NCI-H2081 treated with DMSO at 0.1 percent for 48 hours (cell line): ENCODE results near the gene P3R3URF.

ENCODE experiments used
- DNase-seq: peaks from one replicate; lab custom pipeline; 2025; lab: John Stamatoyannopoulos, UW

Gene P3R3URF

DNA sequence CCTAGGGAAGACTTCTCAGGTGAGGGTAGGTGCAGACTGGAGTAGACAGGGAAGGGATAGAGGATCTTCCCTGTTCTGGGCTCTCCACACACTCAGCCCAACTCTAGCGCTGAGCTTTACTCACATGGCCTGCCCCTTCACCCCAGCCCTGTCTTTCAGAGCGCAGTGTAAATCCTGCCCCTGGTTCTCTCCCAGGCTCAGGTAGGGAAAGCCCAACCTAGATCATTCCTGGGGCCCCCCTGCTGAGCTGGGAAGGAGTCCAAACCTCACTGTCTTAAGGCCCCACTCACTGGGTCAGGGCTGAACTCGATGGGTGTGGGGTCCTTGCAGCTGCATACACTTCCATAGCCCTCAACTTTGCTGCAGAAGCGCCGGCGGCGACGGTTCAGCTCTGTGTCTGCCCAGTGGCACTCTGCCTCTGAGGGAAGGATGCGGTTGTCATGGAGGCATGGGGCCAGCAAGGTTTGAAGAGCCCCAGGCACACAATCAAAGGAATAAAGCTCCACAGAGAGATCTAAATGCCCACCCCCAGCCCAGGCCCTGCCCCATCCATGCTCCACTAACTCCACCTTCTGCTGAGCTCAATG is 17.8 kb upstream of the P3R3URF start:
- DNase-seq: no peak

DNA sequence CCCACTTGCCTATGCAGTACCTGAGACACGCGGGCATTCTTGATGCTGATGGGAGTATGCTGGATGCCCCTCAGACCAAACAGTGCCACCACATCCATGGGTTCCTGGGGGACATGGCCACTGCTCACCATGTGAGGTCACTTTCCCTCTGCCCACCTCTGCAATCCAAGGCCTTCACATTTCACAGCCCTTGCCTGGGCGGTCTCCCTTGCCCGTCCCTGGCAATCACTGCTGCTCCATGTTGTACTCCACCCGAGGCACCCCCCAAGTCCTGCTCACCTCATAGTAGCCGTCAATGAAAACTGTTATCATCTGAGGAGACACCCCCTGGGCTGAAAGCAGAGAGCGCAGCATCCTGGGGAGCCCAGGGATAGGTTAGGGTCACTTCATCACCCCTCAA is 17.0 kb upstream of the P3R3URF start:
- DNase-seq: no peak

- DNase-seq: no peak
Measured at GRCh38 chr1:46192171-46192570, 15.9 kb upstream of the P3R3URF start.

- no peak for DNase-seq
Measured at GRCh38 chr1:46191033-46191701, 14.9 kb upstream of the P3R3URF start.

- DNase-seq: no peak
Measured at GRCh38 chr1:46190539-46190938, 14.3 kb upstream of the P3R3URF start.

- DNase-seq: no peak
Measured at GRCh38 chr1:46188295-46189030, 12.2 kb upstream of the P3R3URF start.

GRCh38 chr1:46187106-46187869 is 11.0 kb upstream of the P3R3URF start:
- no peak for DNase-seq

DNA sequence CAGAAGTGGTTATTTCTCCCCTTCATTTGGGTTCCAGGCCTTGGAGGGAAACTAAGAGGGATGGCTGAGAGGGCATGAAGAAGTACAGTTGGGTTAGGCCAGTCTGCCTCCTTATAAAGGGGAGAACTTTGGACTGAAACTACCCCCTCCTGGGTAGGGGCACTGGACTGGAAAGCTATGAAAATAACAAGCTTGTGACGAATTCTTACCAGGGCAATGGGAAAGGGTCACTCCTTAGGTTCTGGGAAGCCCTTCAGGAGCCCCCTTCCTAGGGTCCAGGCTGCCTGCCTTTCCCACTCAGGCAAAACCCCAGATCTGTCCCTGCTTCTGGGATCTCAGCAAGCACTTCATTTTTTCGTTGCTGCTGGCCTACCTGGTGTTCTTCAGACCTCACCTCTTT is 9.8 kb upstream of the P3R3URF start:
- no peak for DNase-seq

GRCh38 chr1:46184920-46185658 is 8.8 kb upstream of the P3R3URF start:
- DNase-seq: no peak

DNA sequence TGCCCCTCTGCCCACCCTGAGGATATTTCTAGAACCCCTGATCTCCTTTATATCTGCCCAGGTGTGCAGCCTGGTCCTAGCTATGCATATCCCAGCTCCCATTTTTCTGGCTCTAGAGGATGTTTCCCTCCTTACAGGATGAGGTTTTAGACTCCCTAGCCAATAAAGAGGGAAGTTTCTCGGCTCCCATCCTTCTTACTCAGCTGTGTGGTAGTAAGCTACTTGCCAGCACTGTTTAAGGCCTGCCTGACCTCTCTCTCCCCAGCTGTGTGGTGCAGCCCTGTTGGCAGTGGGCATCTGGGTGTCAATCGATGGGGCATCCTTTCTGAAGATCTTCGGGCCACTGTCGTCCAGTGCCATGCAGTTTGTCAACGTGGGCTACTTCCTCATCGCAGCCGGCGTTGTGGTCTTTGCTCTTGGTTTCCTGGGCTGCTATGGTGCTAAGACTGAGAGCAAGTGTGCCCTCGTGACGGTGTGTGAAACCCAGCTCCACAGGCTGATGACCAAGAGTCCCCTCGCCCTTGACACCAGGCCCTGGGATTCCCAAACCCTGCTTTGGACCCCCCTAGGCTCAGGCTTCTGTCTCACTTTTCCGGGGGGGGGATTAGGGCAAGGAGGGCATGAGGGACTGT is 7.8 kb upstream of the P3R3URF start:
- DNase-seq: no peak

GRCh38 chr1:46183079-46183847 is 7.0 kb upstream of the P3R3URF start:
- no peak for DNase-seq

- DNase-seq: no peak
Measured at GRCh38 chr1:46181343-46182260, 5.3 kb upstream of the P3R3URF start.

- DNase-seq: no peak
Measured at GRCh38 chr1:46180082-46180616, 3.9 kb upstream of the P3R3URF start.

- peak; percentile 53 for DNase-seq
Measured at GRCh38 chr1:46179138-46180081, 3.1 kb upstream of the P3R3URF start.

- no peak for DNase-seq
Measured at GRCh38 chr1:46175243-46175642, 1.0 kb downstream of the P3R3URF start.

DNA sequence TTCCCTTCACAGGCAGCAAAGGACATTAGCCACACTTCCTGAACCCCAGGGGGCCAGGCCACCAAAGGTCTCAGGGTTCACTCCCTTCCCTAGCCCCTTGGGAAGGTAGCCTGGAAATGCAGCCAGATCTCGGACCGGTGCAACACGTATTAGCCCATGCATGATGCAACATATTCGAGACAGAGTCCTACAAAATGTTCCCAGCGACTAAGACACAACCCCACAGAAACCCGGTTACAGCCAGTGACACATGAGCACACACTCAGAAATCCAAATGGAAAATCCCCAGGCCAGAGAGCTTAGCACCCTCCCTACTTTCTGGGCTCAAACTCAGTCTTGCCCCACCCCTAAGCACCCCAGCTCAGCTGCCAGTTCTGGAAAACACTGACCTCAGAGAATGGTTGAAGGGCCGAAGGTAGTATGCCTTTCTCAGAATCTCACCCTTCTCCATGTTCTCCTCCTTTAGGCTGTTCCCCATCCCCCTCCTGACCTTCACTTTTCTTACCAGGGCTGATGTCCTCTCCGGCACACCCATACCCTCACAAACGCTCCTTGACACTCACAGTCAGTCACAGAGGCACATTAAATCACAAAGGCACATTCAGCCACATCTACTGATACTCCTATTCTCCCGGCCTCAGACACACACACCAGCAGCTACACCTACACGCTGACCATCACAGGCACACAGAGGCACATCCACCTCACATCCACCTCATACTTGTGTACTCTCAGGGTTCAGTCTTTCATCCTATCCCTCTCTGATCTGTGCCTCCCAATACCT is 1.6 kb downstream of the P3R3URF start, which contains the start of gene TSPAN1:
TSS of gene TSPAN1 (plus strand) at position 640 of the 784 bp plus-strand sequence. CDS start 6,021 bp downstream, outside the sequence.
- no peak for DNase-seq

DNA sequence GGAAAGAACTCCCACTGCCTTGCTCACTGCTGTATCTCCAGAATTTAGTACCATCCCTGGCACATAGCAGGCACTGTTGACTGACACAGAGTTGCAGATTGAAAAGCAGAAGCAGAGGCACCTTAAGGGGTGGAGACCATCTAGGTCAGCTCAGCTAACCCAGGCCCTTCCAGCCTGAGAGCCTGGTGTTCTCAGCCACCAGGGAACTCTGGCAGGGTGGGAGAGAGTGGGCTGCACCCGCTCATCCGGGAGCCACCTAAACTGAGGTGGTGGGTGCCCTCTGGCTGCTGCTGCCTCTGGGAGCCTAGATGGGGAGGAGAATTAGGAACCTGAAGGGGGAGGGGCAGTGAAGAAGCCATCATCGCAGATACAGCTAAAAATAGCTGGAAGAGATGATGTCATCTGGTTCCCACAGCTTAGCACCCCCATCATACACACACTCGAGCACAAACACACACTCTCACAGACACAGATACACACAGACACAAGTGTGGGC is 2.9 kb downstream of the P3R3URF start:
- no peak for DNase-seq
